EH (cell line): ENCODE data around the gene SIX1.
A peak's percentile ranks its signal among the peaks of the same experiment; 100 is the strongest.

Source experiments
- DNase-seq: peaks from one replicate; pipeline ENCODE4 v3.0.0-alpha.2; 2015; ENCODE audit warnings: low read depth

SIX1 gene

GRCh38 chr14:60655119-60655897 lies 6.0 kb upstream of the SIX1 start:
- no peak for DNase-seq

- peak; percentile 95 for DNase-seq
Observed at GRCh38 chr14:60654334-60654821, 5.1 kb upstream of the SIX1 start.

- DNase-seq, result no peak
Observed at GRCh38 chr14:60653701-60654161, 4.5 kb upstream of the SIX1 start.

GRCh38 chr14:60652674-60653651 lies 3.7 kb upstream of the SIX1 start:
- DNase-seq, result no peak

- DNase-seq, result no peak
Observed at GRCh38 chr14:60651796-60652673, 2.8 kb upstream of the SIX1 start.

- DNase-seq, result no peak
Observed at GRCh38 chr14:60651086-60651795, 2.0 kb upstream of the SIX1 start.

- DNase-seq, result peak; percentile 20
Observed at GRCh38 chr14:60650373-60650961, 1.2 kb upstream of the SIX1 start.

GRCh38 chr14:60649875-60650372 lies 647 bp upstream of the SIX1 start:
- peak; percentile 56 for DNase-seq

- peak; percentile 50 for DNase-seq
Observed at GRCh38 chr14:60648249-60648933, 886 bp downstream of the SIX1 start.

GRCh38 chr14:60647837-60648248 lies 1.4 kb downstream of the SIX1 start:
- no peak for DNase-seq

- DNase-seq, result peak; percentile 68
Observed at GRCh38 chr14:60647081-60647836, 2.0 kb downstream of the SIX1 start.

GRCh38 chr14:60646226-60646818 lies 3.0 kb downstream of the SIX1 start:
- DNase-seq, result peak; percentile 23

GRCh38 chr14:60645126-60645741 lies 4.0 kb downstream of the SIX1 start:
- DNase-seq, result no peak

- no peak for DNase-seq
Observed at GRCh38 chr14:60644666-60645065, 4.6 kb downstream of the SIX1 start.

- peak; percentile 37 for DNase-seq
Observed at GRCh38 chr14:60643463-60644314, 5.6 kb downstream of the SIX1 start.

GRCh38 chr14:60643141-60643462 lies 6.2 kb downstream of the SIX1 start:
- no peak for DNase-seq
